Measurements from ENCODE around the gene KSR2.

KSR2 gene

DNA sequence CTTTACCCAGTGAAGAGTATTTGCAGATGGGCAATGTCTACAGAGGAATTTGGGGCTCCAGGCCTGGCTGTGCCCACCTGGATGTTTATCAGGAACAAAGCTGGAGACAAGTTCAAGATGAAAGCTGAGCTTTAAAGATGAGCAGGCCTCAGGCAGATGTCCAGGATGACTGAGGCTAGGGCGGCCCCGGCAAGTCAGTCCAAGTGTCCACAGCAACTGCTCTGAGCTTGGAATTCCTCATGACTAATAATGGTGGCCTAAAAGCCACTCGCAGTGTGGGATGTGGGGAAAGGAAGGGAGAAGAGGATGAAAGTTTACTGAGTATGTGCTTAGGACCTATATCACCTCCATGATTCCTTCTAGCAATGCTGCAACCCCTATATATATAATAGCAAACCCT lies 479.1 kb downstream of the KSR2 start:
- no peak overlapping the region for H3K4me3 ChIP-seq (ENCODE audit: low read depth, low read length)
- H3K27ac ChIP-seq (ENCODE audit: extremely low read depth, low read depth, low read length) = no peak overlapping the region
- no peaks in the 10 kb centered on the region for H3K36me3 ChIP-seq (ENCODE audit: control insufficient read depth in 2 of 2, insufficient read depth in 1 of 2, low read length in 2 of 2)
- TF ChIP-seq GLI4 (tag by site-specific recombination; IDR thresholded peaks at IDR 0.05) = no peak
- no peak for TF ChIP-seq FEZF1 (tag by site-specific recombination; IDR thresholded peaks at IDR 0.05)
- no peak for TF ChIP-seq ZSCAN23 (tag by site-specific recombination; IDR thresholded peaks at IDR 0.05)
- TF ChIP-seq ZNF302 (tag by site-specific recombination; IDR thresholded peaks at IDR 0.05; ENCODE audit: low read depth) = no peak
- TF ChIP-seq, protein P1, sequence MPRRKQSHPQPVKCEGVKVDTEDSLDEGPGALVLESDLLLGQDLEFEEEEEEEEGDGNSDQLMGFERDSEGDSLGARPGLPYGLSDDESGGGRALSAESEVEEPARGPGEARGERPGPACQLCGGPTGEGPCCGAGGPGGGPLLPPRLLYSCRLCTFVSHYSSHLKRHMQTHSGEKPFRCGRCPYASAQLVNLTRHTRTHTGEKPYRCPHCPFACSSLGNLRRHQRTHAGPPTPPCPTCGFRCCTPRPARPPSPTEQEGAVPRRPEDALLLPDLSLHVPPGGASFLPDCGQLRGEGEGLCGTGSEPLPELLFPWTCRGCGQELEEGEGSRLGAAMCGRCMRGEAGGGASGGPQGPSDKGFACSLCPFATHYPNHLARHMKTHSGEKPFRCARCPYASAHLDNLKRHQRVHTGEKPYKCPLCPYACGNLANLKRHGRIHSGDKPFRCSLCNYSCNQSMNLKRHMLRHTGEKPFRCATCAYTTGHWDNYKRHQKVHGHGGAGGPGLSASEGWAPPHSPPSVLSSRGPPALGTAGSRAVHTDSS (tag by site-specific recombination; IDR thresholded peaks at IDR 0.05) = no peak
- TF ChIP-seq ZFP41 (tag by site-specific recombination; IDR thresholded peaks at IDR 0.05; ENCODE audit: borderline replicate concordance) = no peak
- no peak for TF ChIP-seq ZNF548 (tag by site-specific recombination; IDR thresholded peaks at IDR 0.05)
- TF ChIP-seq ZNF350 (tag by site-specific recombination; IDR thresholded peaks at IDR 0.05) = no peak
- CTCF ChIA-PET = interaction anchor here (0.7 to 1.9 kb wide), 2 partner anchors 99 to 1566 kb away, joined by 3 to 8 read pairs; no protein-coding TSS in a partner anchor
- H3K9me3 ChIP-seq (ENCODE audit: control insufficient read depth, insufficient read depth, low read depth, low read length) = no peaks in the 10 kb centered on the region
- POLR2A ChIA-PET = no interaction called here
- H3K4me1 ChIP-seq (ENCODE audit: control insufficient read depth, insufficient read depth, low read length) = peaks cover 5% of the 10 kb centered on the region; the same call in 1 of the 2 replicates

DNA sequence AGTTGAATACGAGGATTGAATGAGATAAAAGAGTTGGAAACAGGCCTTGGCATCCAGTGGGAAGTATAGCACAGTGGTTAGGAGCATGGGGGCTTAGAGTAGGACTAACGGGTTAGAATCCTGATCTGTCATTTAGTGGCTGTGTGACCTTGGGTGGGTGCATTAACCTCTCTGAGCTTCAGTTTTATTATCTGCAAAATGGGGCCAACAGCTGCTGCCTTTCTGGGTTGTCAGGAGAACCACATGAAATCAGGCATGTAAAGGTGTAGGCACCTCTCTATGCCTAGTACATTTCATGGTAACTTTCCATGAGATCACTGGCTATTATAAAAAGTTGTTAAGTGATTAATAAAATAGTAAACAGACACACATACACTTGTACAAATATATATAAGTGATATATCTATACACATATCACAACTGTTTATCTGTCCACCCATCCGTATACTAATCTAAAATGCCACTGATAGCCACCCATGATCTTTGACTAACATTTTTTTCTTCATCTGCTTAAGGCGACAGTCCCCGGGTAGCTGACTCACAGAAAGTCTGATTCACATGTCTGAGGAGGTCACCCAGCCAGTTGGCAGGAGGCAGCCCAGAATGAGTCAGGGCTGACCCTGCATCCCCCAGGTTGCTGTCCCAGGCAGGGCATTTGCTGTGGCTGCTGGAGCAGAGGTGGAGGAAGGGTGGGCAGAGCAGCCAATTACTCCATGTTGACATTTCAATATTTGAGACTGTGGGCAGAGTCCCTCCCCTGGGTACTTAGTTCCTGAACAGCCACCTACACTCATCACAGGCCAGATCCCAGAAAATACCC lies 481.7 kb downstream of the KSR2 start:
- Histone ChIP-seq H3K36me3 (ENCODE audit: control insufficient read depth in 2 of 2, insufficient read depth in 1 of 2, low read length in 2 of 2) (no peaks in the 10 kb centered on the region), H3K27ac (ENCODE audit: extremely low read depth, low read depth, low read length) (no peak overlapping the region), H3K4me3 (ENCODE audit: low read depth, low read length) (no peak overlapping the region), H3K9me3 (ENCODE audit: control insufficient read depth, insufficient read depth, low read depth, low read length) (no peaks in the 10 kb centered on the region), H3K4me1 (ENCODE audit: control insufficient read depth, insufficient read depth, low read length) (0 out of 2 replicates have a peak, but pooled peaks cover 2% of the 10 kb centered on the region)
- TF ChIP-seq GLIS1 (tag by site-specific recombination; IDR thresholded peaks at IDR 0.05) (peak; percentile 88), GLIS2 (tag by site-specific recombination; IDR thresholded peaks at IDR 0.05) (peak; percentile 48), ZNF768 (tag by site-specific recombination; IDR thresholded peaks at IDR 0.05) (peak; percentile 72; the same call in 1 of the 2 replicates), ZFHX2 (tag by site-specific recombination; conservative IDR thresholded peaks at IDR 0.05) (peak; percentile 97), ZNF600 (tag by site-specific recombination; IDR thresholded peaks at IDR 0.05) (peak; percentile 55; the same call in 1 of the 2 replicates), ZNF394 (tag by site-specific recombination; IDR thresholded peaks at IDR 0.05; ENCODE audit: borderline replicate concordance) (no peak), EGR2 (tag by site-specific recombination; IDR thresholded peaks at IDR 0.05; ENCODE audit: low read depth) (peak; percentile 98), ZNF530 (tag by site-specific recombination; IDR thresholded peaks at IDR 0.05; ENCODE audit: low read depth) (no peak)
- CTCF ChIA-PET = interaction anchor here (1.5 kb wide), 1 partner anchor 119 kb away, joined by 3 read pairs; no protein-coding TSS in a partner anchor
- POLR2A ChIA-PET = no interaction called here

DNA sequence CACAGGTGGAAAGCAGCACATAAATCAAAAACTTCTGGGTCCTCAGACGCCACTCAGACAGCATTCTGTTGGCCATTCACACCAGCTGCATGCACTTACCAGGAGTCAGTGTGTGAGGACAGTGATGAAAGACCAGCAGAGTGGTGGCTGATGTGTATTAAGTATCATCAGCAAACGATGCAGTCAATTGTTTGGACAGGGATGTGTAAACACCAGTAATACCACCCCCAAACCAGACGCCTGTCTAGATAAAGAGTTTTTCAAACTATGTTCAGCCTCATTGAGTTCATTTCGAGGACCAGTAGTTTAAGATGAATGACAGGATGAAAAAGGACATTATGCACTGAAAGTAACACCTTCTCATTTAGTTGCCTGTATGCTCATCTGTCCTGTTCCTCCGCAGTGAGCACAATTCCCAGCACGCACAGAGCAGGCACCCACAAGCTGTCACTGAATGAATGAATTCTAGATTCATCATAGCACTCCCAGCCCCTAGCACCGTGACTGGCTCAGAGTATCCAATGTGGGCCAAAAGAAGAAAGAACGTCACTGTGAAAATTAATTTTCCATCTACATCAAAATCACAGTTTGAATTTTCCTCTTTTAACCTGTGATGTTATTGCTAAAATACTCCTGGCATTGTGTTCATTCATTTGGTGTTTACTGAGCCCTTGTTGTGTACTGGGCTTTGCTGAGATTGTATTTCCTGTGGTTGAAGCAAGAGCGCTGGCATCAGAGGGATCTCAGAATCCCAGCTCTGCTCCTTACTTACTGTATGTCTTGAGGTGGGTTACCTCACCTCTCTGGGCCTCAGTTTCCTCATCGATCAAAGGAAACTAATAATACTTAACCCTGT lies 482.6 kb downstream of the KSR2 start:
- H3K36me3 ChIP-seq (ENCODE audit: control insufficient read depth in 2 of 2, insufficient read depth in 1 of 2, low read length in 2 of 2) = no peaks in the 10 kb centered on the region
- TF ChIP-seq, protein P2, sequence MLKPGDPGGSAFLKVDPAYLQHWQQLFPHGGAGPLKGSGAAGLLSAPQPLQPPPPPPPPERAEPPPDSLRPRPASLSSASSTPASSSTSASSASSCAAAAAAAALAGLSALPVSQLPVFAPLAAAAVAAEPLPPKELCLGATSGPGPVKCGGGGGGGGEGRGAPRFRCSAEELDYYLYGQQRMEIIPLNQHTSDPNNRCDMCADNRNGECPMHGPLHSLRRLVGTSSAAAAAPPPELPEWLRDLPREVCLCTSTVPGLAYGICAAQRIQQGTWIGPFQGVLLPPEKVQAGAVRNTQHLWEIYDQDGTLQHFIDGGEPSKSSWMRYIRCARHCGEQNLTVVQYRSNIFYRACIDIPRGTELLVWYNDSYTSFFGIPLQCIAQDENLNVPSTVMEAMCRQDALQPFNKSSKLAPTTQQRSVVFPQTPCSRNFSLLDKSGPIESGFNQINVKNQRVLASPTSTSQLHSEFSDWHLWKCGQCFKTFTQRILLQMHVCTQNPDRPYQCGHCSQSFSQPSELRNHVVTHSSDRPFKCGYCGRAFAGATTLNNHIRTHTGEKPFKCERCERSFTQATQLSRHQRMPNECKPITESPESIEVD (tag by site-specific recombination; IDR thresholded peaks at IDR 0.05) = peak; percentile 53; the same call in 1 of the 2 replicates
- TF ChIP-seq, protein P3, sequence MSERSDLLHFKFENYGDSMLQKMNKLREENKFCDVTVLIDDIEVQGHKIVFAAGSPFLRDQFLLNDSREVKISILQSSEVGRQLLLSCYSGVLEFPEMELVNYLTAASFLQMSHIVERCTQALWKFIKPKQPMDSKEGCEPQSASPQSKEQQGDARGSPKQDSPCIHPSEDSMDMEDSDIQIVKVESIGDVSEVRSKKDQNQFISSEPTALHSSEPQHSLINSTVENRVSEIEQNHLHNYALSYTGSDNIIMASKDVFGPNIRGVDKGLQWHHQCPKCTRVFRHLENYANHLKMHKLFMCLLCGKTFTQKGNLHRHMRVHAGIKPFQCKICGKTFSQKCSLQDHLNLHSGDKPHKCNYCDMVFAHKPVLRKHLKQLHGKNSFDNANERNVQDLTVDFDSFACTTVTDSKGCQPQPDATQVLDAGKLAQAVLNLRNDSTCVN (tag by site-specific recombination; optimal IDR thresholded peaks at IDR 0.05) = no peak
- TF ChIP-seq, protein P4, sequence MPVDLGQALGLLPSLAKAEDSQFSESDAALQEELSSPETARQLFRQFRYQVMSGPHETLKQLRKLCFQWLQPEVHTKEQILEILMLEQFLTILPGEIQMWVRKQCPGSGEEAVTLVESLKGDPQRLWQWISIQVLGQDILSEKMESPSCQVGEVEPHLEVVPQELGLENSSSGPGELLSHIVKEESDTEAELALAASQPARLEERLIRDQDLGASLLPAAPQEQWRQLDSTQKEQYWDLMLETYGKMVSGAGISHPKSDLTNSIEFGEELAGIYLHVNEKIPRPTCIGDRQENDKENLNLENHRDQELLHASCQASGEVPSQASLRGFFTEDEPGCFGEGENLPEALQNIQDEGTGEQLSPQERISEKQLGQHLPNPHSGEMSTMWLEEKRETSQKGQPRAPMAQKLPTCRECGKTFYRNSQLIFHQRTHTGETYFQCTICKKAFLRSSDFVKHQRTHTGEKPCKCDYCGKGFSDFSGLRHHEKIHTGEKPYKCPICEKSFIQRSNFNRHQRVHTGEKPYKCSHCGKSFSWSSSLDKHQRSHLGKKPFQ (tag by site-specific recombination; IDR thresholded peaks at IDR 0.05) = 0 out of 2 replicates have a peak, but pooled peaks have one; percentile 47
- TF ChIP-seq GLIS2 (tag by site-specific recombination; IDR thresholded peaks at IDR 0.05) (no peak), OSR2 (tag by site-specific recombination; IDR thresholded peaks at IDR 0.05) (peak; percentile 54; the same call in 1 of the 2 replicates)
- CTCF ChIA-PET = interaction anchor here (1.0 to 1.5 kb wide), 2 partner anchors 14 to 118 kb away, joined by 3 read pairs; no protein-coding TSS in a partner anchor
- H3K27ac ChIP-seq (ENCODE audit: extremely low read depth, low read depth, low read length) = no peak overlapping the region
- no peaks in the 10 kb centered on the region for H3K9me3 ChIP-seq (ENCODE audit: control insufficient read depth, insufficient read depth, low read depth, low read length)
- POLR2A ChIA-PET = no interaction called here
- no peak overlapping the region for H3K4me3 ChIP-seq (ENCODE audit: low read depth, low read length)
- H3K4me1 ChIP-seq (ENCODE audit: control insufficient read depth, insufficient read depth, low read length) = 0 out of 2 replicates have a peak, but pooled peaks cover 2% of the 10 kb centered on the region

Measured in HEK293 (cell line).